Measurements from ENCODE around the gene BABAM2.

BABAM2 gene

GRCh38 chr2:28352104-28352503, 461.6 kb downstream of the BABAM2 start:
- no peak for DNase-seq

DNA sequence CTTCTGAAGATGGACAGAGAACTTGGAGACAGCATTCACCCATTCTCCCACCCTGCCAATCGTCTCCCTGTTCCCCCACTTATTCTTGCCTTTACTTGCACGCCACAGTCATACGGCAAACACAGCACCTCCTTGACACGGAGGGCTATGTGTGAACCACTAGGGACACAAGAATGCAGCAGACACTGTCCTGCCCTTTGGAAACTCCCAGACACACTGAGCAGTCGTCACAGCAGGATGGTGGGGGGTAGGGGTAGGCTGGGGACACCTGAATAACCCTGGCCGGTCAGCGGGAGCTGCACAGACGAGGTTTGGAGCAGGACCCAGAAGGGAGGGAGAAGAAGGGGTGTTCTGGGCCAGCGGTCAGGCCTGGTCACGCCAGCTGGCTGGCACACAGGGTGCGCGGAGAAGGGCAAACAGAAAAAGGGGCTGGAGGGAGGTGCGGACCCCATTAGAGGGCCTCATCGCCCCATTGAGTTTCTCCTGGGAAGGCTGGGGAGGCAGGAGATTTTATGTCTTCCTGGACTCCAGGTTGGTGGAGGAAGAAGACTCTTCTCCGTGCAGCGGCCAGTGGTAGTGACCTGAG, 462.2 kb downstream of the BABAM2 start:
- no peak for DNase-seq

DNA sequence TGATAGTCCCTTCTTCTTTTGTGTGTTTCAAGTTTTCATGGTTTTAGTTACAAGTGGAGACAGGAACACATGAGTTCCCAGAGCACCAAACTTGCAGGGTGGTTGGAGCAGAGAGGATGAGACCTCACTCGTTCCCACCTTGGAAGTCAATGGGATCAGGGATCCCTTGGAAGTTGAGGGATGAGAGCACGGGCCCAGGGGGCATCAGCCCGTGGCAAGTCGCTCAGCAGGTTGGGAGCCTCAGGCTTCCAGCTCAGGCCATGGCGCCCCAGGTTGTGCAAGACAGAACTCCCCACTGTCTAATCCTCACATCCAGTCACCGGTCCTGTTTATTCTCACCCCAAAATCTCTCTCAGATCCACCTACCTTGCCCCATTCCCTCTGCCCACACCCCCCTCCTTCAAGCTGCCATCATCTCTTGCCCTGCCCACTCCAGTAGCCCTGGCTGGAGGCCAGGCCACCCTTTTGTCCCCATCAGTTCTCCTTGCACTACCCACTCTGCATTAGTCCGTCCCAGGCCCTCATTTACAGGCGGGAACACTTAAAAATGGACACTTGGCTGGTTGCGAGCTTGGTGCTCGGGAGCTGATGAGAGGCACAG, 464.5 kb downstream of the BABAM2 start:
- no peak for DNase-seq

DNA sequence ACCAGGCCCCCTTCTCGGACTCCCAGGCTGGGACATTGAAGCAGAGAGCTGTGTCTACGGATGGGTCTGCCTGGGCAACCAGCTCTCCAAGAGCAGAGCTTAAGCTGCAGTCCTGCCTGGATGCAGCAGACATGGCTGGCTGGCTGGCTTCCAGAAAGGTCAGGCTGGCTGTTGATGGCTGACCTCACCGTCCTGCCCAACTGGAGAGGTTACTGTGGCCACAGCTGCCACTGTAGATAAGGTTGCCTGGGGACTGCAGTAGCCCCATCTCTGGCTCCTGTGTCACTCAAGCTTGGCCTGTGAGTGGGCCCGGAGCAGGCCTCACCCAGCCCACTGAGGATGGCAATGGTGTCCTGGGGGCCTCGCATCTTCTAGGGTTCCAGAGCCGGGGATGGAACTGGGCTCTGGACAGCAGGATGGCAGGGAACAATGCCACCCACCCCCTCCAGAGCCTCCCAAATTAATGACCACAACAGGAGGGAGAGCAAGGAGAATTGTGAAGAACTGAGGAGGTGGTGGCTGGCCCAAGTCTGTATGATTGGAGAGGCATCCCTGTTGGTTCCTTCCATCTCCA, 465.1 kb downstream of the BABAM2 start:
- DNase-seq, result no peak

GRCh38 chr2:28356095-28356911, 465.8 kb downstream of the BABAM2 start:
- DNase-seq, result no peak

- no peak for DNase-seq
These were observed 466.5 kb downstream of the BABAM2 start for GRCh38 chr2:28357055-28357454.

DNA sequence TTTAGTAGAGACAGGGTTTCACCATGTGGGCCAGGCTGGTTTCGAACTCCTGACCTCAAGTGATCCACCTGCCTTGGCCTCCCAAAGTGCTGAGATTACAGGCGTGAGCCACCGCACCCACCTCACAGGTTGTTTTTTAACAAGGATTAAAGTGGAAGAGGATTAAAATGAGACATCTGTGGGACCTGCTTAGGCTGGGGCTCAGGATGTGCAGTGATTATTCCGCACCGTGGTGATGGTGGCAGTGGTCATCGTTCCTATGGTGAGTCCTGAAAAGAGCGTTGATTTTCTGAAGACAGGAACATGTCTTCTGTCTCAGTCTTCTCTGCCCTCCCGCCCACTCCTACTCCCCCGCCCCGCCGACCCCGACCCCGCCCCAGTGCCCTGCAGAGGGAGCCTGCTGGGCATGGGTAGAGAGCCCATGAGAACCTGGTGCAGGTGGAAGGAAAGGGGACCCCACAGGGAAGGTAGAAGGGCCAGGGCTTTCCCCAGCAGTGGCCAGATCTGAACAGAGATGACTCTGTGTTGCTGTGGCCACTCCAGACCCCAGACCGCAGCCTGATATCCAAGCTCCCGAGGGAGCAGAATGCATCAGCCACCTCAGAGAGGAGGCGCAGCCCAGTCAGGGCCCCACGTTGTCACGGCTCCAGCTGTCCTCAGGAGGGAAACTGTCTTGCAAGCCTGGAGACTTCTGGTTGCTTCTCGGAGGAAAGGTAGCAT, 467.6 kb downstream of the BABAM2 start:
- no peak for DNase-seq

GRCh38 chr2:28358668-28359201, 468.2 kb downstream of the BABAM2 start:
- DNase-seq, result no peak

DNA sequence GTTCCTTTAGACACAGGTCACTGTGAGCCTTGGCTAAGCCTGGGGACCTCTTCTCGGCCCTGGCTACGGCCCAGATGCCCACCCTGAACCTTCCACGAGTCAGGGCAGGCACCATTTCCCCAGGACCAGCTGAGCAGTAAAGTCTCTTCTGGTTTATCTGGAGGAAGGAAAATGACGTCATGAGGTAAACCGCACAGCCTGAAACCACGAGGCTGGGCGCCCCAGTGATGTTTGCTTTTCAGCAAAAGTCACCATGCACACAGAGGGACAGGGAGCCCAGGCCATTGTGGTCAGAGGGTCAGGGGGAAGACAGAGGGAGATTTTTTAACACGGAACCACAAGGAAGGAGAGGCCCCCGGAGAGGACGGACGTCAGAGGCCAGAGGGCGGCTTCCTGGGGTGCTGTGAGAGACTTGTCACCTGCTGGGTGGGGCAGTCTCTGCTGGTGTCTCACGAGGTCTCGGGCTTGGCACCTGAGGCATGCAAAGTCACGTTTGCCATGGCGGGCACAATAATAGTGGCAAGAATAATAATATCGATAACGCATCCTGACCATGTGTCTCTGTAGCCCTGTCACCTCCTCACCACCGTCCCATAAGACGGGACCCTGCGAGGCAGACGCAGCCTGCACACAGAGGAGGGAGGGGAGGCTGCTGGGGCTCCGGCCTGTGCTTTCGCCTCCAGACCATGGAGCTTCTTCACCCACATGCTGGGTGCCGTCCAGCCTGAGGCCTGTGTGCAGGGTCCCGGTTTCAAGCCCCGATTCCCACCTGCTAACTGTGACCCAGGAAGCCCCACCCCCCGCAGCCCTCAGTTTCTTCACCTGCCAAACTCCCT, 468.9 kb downstream of the BABAM2 start:
- DNase-seq, result peak; percentile 22 to 75 (median 65)

GRCh38 chr2:28360058-28360717, 469.7 kb downstream of the BABAM2 start:
- DNase-seq, result no peak

- no peak for DNase-seq
These were observed 470.3 kb downstream of the BABAM2 start for GRCh38 chr2:28360718-28361293.

DNA sequence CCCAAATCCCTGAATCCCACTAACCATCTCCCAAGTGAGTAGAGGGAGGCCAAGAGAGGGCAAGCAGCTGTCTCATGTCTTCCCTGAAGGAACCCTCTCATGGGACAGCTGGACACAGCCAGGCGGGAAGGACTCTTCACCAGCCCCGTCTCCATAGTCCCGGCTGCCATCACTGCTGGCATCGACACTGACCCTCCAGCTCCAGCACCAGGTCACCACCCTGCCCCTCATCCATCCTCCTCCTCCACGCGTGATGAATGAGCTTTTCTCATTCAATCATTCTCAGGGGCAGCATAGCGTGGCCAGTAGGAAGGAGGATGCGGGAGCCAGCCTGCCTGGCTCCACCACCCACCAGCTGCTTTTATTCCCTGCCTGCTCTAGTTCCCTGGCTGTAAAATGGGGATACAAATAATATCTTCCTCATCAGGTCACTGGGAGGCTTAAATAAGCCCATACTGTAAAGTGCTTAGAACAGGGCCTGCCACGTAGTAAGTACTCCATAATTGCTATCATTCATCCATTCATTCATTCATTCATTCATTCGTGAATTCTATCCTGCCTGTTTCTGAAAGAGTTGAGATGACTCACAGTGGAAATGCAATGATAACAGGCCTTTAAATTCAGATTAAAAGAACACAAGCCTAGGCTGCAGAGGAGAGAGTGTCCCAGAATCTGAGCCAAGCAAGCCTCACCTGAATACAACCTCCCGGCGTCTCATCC, 471.6 kb downstream of the BABAM2 start:
- no peak for DNase-seq

DNA sequence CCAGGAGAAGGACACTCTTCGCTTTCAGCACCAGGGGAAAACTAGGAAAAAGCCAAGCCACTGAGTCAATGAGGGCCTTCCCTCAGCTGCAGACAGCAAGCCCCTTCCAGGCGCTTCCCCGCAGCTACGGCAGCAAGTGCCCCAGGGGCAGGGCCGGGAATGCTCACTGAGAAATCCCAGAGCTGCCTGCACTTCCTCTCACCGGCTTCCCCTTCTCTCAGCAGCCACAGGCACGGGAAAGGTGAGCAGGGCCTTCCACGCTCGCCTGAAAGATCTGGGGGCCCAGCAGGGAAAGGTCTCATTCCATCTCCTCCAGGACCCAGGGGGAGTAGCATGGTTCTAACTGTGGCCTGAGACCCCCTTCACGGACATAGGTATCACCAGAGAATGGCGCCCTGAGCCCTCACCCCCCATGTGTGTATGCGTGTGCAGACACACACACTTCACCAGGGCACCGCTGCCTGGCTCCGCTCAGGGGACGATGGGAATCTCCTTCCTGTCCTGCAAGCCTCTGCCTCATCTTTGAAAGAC, 472.5 kb downstream of the BABAM2 start:
- DNase-seq, result no peak

DNA sequence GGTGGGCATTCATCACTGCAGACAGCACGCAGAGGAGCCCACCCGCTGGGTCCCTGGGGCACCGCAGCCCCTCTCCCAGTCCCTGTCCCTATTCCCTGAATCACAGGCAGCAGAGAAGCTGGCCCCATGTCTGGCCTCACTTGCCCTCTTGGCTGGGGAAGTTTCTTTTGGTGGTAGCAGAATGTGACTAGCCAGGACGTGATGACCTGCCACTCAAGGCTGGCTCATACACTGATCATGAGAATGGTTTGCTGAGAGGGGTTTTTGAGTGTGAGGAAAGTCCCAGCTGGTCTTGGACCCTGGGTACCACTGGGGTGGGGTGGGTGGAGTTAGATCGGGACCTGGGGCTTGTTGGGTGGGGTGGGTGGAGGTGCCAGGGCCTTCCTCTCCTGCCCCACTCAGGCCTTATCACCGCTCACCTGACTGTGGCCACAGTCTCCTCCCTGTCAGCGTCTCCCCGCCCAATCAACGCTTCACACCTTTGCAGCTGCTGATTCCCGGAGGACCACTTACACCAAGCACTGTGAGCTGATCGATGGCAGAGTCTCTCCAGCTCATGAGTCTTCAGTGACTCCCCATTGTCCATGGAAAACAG, 473.3 kb downstream of the BABAM2 start:
- DNase-seq, result no peak

DNA sequence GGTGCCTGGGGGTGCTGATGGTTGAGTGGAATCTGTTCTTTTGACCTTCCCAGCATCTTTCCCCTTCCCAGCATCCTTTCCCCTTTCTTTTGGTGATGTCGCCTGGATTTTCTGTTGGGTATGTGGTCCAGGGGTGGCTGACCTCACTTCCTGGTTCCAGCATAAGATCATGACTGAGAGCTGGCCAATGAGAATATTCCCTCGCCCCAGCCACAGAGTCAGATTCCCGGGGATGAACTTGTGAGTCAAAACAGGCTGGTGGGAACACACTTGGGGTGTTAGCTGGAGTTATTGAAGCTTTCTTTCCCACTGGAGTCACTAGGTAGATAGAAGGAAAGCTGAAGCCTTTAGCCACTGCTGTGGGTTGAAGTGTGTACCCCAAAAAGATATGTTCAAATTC, 474.1 kb downstream of the BABAM2 start:
- DNase-seq, result no peak

DNA sequence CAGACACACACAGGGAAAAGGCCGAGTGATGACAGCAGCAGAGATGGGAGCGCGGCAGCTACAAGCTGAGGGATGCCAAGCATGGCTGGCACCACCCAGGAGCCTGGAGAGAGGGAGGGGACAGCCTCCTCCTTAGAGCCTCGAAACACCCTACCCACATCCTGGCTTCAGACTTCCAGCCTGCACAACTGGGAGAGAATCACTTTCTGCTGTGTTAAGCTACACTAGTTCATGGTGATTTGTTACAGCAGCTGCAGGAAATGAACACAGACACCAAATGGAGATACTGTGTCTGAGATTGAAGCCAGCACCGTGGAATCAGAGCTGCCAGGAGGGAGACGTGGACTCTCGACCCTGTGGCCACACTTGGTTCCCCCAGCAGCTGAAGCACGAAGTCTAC, 474.6 kb downstream of the BABAM2 start:
- DNase-seq, result no peak

DNA sequence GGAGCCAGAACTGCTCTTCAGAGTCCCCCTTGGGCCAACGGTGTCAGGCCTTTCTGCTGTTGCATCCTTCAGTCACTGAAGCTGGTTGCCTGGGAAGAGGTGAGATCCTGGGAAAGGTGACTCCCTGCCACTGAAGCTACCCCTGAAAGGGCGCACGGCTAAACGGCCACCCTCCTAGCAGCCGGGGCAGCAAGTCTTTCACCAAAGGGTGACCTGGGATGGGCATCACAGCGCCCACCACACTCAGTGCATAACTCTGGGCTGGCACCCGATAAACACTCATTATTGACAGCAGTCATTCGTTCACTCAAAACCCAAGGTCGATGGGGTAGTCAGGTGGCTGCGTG, 475.6 kb downstream of the BABAM2 start:
- DNase-seq, result no peak

GRCh38 chr2:28366496-28367282, 476.2 kb downstream of the BABAM2 start:
- peak in 2 of 4 experiments; percentile 20 to 21 for DNase-seq

Data from activated CD4-positive, CD25-positive, alpha-beta regulatory T cell (primary cell).